Vagina (tissue), 2 donors: ENCODE results near the gene PDXP.

Source experiments
- CTCF ChIP-seq, 3 experiments: fragments of 450-650 bp in 2 of 3; fragments of 200-600 bp in 1 of 3; sonication (generic) in 1 of 3; IDR thresholded peaks; one replicate each; pipeline ENCODE4 v1.5.1; 2017 to 2019; ENCODE audit warnings: antibody characterized with exemption in 3 of 3, mild to moderate bottlenecking in 2 of 3, moderate library complexity in 2 of 3
- POLR2AphosphoS5 ChIP-seq, 2 donors: sonication (generic); formaldehyde crosslinking; IDR thresholded peaks; one replicate each; pipeline ENCODE4 v1.9.0; 2017; ENCODE audit warnings: antibody characterized with exemption in 2 of 2, mild to moderate bottlenecking in 2 of 2, low read depth in 1 of 2; ENCODE audit not compliant: insufficient read depth in 1 of 2

DNA sequence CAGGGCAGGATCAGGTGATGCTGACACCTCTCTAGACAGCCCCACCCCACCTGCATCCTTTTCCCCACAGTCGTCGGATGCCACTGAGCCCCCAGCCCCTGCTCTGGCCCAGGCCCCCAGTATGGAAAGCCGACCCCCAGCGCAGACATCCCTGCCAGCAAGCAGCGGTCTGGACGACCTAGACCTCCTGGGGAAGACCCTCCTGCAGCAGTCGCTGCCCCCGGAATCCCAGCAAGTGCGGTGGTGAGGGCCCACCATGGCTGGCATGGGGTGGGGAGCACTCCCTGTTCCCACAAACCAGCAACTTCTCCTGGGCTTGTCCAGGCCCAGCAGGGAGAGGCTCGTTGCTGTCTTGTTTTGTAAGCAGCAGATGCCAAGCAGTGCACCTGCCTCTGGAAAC lies 28.6 kb upstream of the PDXP start:
- TF ChIP-seq CTCF (IDR thresholded peaks at IDR 0.05) (no peak), POLR2AphosphoS5 (IDR thresholded peaks at IDR 0.05; ENCODE audit: insufficient read depth in 1 of 2, low read depth in 1 of 2) (no peak)
